Activated CD4-positive, alpha-beta T cell treated with anti-CD3 and anti-CD28 coated beads, Interleukin-10, Interleukin-2, amounts not matched to agents 100 ng/mL and 50 ng/mL, durations not matched to agents 16 hours and 8 hours (primary cell): ENCODE results near the gene GAMT.
"Not testable (repeated sequence)": the region's sequence is repeated elsewhere in the genome, so short reads cannot be mapped to it uniquely, and the experiment has no call there.

Source experiments
- DNase-seq: peaks from one replicate; pipeline ENCODE4 v3.0.0-alpha.2; 2020

GAMT gene

GRCh38 chr19:1401138-1401888 is at the start of gene GAMT:
TSS of gene GAMT (minus strand) at chr19:1401542. CDS start at chr19:1401476, 66 bp downstream.
- DNase-seq: peak; percentile 68

- peak; percentile 54 for DNase-seq
These were observed 48.4 kb upstream of the GAMT start, which contains the start of gene APC2 for GRCh38 chr19:1449467-1450442. TSS of gene APC2 (plus strand) at chr19:1450121. CDS start at chr19:1453002, 2,881 bp downstream.

- DNase-seq: no peak
These were observed 46.6 kb upstream of the GAMT start for GRCh38 chr19:1447944-1448343.

DNA sequence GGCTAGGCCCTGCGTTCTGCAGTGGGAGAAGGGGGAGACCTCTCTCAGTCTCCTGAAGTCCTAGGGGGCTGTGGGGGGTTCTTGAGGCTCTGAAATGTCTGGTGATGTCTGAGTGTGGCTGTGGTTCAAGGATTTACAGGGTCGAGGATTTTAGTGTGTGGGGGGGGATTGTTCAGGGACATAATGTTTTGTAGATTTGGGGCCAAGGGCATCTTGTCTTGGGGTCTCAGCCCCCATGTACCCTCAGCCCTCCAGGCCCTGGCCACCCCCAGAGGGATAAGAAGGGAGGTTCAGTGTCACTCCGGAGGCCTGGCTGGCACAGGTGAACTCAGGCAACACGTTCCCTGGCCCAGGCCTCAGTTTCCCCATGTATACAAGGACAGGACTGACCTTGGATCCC is 46.2 kb upstream of the GAMT start:
- no peak for DNase-seq

DNA sequence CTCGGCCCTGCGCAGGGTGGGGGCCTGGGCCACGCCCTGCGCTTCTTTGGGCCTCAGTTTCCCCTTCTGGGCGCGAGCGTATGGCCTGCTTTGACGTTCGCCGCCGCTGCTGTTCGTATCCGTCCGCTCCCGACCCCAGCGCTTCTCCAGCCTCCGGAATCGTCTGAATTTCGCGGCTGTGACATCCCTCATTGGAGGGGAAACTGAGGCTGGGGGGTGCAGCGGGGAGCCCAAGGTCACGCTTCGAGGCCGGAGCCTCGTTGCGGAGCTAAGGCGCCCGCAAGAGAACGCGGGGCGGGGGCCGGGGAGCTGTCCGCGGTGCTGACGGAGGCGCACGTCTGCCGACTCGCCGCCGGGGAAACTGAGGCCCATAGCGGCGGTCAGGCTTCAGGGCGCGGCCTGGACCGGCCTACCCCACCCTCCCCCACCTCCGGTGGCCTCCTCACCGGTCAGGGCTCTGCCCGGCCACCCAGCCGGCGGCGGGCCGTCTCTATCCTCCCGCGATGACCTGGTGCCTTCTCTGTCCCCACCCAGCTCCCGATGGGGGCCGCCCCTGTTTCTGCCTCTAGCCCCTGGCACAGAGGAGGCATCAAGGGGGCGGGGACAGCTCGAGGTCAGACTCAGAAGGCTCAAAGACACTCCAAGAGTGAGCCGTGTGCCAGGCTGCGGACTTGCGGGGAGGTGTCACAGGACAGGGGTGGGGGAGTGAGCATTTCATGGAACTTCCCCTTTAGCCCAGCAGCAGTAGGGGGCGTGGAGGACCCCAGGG is 45.6 kb upstream of the GAMT start:
- no peak for DNase-seq

DNA sequence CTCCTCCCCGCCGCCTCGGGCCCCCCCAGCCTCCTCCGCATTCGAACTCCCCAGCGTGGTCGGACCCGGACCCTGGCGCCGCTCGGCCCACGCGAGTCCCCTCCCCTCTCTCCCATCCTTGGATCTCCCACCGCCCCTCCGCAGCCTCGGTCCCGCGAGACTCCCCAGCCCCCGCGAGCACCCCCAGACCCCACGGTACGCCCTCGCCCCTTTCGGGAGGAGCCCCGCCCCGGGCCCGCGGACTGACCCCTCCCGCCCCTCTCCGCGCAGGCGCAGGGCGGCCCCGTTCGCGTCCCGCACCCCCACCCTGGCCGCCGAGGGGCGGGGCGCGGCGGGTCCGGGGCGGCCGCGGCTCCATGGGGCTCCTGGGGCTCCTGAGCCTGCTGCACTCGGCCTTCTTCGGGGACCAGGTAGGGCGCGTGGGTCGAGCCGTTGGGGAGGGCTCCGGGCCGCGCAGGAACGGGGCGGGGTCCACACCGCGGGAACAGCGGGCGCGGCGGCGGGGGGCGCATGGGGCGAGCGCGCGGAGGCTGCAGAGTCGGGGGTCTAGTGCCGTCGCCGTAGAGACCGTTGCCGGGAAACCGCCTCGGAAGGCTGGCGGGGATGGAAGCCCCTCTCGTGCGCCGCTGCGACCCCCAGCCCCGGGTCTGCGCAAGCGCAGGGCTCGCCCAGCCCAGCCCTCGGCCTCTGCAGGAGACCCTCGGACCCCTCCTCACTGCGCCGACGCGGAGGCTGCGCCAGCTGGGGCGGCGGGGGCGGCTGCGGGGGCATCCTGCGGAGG is 44.8 kb upstream of the GAMT start:
- DNase-seq: peak; percentile 35

DNA sequence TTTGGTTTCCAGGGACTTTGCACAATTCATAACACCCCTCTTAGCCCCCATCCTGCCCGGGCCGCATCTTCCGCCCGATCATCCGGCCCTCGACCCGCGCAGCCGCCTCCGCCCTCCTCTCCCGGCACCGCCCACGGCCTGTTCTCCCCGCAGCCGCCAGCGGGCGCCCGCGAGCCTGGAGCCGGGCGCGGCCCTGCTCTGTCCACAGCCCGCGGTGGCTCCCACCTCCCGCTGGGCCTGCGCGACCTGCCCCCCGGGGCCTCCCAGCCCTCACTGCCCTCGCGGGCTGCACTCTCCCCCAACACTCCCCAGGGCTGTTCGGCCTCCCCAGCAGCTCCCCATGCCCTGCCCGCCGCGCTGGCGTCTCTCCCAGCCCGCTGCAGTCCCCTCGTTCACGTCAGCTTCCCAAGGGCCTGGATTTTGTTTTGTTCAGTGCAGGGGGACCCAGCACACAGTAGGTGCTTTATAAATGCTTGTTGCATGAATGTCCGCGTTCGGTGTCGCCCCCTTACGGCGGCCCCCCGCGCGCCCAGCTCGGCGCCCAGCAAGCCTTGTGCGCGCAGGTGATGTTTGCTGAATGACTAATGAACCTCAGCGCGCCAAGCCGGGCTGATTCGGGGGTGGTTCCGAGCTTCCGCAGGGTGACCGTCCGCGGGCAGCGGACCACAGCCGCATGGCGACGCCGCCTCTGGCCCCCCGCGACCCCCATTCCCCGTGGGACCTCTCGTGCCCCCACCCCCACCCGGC is 44.0 kb upstream of the GAMT start:
- peak; percentile 88 for DNase-seq

GRCh38 chr19:1441677-1442438 is 40.5 kb upstream of the GAMT start:
- DNase-seq: no peak

- DNase-seq: no peak
These were observed 39.7 kb upstream of the GAMT start for GRCh38 chr19:1441022-1441426.

DNA sequence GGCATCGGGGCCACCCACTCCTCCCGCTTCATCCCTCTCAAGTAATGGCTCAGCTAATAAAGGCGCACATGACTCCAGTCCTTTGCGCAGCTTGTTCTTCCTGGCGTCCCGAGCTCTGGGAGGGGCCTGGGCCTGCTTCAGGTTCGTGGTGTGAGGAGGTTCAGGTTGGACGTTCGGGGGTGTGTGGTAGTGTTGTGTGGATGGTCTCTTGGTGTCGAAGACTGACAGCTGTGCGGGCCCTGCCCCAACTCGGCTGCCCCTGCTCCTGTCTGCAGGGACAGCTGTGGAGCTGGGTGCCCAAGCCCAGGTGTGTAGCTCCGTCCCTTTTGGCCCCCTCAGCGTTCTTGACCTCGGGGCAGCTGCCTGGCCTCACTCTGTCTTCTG is 39.1 kb upstream of the GAMT start:
- DNase-seq: no peak

DNA sequence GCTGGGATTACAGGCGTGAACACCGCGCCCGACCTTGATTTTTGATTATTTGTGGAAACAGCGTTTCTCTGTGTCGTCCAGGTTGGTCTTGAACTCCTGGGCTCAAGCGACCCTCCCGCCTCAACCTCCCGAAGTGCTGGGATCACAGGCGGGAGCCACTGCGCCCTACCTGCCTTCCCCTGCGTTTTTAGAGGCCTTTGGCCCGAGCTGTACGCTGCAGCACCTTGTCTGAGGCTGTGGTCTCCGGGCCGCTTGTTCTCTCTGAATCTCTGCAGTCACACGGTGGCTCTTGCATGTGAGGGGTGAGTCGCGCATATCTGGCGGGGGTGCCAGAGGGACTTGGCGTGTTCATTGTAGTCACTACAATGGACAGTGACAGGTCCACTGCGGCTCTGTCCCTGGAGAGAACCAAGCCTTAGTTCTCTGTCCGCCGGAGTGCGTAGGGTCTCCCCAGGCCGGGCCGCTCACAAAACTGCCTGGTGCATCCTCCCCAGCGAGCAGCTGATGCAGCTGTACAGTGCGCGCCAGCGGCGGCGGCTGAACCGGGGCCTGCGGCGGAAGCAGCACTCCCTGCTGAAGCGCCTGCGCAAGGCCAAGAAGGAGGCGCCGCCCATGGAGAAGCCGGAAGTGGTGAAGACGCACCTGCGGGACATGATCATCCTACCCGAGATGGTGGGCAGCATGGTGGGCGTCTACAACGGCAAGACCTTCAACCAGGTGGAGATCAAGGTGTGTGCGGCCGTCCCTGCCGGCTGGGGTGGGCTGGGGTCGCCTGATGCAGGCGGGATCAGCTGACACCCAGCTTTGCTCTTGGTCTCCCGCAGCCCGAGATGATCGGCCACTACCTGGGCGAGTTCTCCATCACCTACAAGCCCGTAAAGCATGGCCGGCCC is 38.4 kb upstream of the GAMT start:
- DNase-seq: not testable (repeated sequence)

- no peak for DNase-seq
These were observed 37.6 kb upstream of the GAMT start for GRCh38 chr19:1438933-1439354.

GRCh38 chr19:1438035-1438932 is 36.9 kb upstream of the GAMT start, which contains the start of gene RPS15:
TSS of gene RPS15 (plus strand) at chr19:1438396. CDS start at chr19:1438426, 30 bp downstream.
- DNase-seq: peak; percentile 97

DNA sequence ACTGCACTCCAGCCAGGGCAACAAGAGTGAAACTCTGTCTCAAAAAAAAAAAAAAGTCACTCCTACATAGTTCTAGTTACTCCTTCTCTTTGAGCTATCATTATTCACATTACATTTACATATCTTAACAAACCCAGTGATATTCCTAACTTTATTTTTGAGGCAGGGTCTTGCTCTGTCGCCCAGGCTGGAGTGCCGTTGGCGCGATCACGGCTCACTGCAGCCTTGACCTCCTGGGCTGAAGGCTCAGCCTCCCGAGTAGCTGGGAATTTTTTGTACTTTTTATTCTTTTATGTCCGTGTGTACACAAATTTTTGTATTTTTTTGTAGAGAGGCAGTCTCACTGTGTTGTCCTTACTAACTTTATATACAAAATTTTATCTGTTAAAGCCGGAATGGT is 36.3 kb upstream of the GAMT start:
- DNase-seq: no peak

- no peak for DNase-seq
These were observed 34.1 kb upstream of the GAMT start for GRCh38 chr19:1435378-1435989.

- no peak for DNase-seq
These were observed 33.3 kb upstream of the GAMT start for GRCh38 chr19:1434577-1435060.

DNA sequence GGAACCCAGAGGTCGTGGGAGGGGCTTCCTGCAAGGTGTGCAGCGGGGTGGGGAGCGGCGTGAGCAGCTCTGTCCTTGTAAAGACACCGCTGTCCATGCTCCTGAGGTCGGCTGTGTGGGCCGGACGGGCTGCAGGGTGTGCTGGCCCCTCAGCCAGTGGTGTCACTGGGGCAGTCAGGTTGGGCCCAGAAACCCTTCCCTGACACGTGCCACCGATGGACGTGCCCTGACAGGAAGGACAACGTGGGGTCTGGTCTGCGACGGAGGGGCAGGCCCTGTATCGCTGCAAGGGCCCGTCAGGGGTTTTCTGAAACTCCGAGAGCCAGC is 32.7 kb upstream of the GAMT start:
- no peak for DNase-seq
